ENCODE data around the gene AQP11.
"Not testable (repeated sequence)": the region's sequence is repeated elsewhere in the genome, so short reads cannot be mapped to it uniquely, and the experiment has no call there.

Gene AQP11, protein sequence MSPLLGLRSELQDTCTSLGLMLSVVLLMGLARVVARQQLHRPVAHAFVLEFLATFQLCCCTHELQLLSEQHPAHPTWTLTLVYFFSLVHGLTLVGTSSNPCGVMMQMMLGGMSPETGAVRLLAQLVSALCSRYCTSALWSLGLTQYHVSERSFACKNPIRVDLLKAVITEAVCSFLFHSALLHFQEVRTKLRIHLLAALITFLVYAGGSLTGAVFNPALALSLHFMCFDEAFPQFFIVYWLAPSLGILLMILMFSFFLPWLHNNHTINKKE

DNA sequence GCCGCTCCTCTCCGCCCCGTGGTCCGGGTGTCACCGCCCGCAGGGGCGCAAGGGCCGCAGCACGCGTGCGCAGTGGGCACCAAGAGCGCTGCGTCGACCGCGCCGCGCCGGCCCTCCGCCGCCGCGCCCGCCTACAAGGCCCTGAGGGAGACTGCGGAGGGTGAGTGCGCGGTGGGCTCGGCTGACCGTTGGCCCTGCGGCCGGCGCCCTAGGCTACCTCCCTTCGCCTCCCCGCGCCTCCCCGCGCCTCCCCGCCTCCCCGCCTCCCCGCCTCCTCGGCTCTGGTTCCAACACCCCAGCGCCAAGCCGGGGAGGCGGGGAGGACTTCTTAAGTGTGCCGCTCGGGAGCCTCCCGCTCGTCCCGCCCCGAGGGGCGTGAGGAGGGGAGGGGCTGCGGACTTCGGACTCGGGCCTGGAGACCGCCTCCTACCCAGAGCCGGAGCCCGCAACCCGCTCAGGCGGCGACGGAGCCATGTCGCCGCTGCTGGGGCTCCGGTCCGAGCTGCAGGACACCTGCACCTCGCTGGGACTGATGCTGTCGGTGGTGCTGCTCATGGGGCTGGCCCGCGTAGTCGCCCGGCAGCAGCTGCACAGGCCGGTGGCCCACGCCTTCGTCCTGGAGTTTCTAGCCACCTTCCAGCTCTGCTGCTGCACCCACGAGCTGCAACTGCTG is at the start of gene AQP11:
Gene AQP11, plus strand, starts transcription at position 433 of the 673 bp plus-strand sequence. Its CDS starts 40 bp downstream, at position 473.
- H3K27ac ChIP-seq: peak within 1 kb of the TSS; percentile 90
- TF ChIP-seq, protein P1, sequence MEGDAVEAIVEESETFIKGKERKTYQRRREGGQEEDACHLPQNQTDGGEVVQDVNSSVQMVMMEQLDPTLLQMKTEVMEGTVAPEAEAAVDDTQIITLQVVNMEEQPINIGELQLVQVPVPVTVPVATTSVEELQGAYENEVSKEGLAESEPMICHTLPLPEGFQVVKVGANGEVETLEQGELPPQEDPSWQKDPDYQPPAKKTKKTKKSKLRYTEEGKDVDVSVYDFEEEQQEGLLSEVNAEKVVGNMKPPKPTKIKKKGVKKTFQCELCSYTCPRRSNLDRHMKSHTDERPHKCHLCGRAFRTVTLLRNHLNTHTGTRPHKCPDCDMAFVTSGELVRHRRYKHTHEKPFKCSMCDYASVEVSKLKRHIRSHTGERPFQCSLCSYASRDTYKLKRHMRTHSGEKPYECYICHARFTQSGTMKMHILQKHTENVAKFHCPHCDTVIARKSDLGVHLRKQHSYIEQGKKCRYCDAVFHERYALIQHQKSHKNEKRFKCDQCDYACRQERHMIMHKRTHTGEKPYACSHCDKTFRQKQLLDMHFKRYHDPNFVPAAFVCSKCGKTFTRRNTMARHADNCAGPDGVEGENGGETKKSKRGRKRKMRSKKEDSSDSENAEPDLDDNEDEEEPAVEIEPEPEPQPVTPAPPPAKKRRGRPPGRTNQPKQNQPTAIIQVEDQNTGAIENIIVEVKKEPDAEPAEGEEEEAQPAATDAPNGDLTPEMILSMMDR (conservative IDR thresholded peaks at IDR 0.05): no peak

DNA sequence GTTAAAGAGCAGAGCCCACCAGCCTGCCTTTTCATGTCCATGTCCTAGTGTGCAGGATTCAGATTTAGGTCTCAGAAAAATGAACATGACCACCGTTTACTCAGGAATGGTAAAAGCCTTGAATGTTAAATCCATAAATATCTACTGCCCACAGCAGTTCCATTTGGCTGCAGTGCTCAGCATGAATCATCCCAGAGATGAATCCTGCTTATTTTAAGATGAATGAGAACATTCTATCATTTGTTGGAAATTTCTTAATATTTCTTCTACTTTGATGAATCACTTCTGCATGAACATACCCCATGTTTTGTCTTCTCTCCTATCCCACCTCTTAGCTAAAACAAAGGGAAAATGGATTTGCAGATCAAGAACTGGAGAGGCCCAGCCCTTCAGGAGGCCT is 47.5 kb upstream of the AQP11 start:
- H3K27ac ChIP-seq: no peak overlapping the region
- TF ChIP-seq, protein P1 (conservative IDR thresholded peaks at IDR 0.05): no peak

DNA sequence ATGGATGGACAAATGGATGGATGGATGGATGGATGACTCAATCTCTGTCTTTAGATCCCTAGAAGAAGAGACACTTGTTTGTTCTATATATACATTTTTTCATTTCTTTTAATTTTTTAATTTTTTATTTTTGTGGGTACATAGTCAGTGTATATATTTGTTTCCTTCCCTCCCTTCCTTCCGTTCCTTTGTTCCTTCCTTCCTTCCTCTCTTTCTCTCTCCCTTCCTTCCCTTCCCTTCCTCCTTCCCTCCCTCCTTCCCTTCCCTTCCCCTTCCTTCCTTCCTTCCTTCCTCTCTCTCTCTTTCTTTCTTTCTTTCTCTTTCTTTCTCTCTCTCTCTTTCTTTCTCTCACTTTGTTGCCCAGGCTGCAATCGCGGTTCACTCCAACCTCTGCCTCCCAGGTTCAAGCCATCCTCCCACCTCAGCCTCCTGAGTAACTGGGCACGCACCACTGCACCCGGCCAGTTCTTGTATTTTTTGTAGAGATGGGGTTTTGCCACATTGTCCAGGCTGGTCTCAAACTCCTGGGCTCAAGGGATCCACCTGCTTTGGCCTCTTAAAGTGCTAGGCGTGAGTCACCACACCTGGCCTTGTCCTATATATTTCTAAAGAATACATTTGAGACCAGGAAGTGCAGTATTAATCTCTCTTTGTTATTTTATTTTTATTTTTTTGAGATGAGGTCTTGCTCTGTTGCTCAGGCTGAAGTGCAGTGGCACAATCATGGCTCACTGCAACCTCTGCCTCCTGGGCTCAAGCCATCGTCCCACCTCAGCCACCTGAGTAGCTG is 42.5 kb upstream of the AQP11 start:
- H3K27ac ChIP-seq: peak overlapping the region; percentile 48

DNA sequence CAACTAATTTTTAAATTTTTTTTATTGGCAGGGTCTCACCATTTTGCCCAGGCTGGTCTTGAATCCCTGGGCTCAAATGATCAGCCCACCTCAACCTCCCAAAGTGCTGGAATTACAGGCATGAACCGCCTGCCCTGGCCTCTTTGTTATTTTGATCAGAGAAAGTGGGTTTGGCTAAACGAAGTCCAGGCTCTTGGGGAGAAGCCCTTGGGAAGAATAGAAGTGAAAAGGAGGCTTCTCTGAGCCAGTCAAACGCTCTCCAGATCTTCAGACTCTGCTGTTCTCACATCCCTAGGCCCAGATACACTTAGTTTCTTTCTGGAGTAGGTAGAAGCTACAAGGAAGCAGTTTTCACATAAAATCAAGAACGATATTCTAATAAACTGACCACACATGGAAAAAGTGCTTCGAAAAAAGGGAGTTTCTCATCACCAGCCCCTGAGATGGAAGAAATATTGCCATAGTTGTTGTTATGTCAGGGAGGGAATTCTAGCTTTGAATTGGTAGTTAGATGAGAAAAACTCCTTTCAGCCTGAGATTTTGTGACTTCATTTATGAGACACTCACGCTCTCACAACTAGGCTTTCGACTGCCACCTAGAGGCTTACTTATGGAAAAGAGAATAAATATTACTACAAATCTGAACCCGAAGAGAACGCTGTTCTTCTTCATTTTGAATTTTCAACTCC is 41.7 kb upstream of the AQP11 start:
- peak overlapping the region; percentile 48 for H3K27ac ChIP-seq
- TF ChIP-seq, protein P1 (conservative IDR thresholded peaks at IDR 0.05): peak; percentile 86

More for the DNA sequence above, 42.5 kb upstream of the AQP11 start:
- TF ChIP-seq, protein P1 (conservative IDR thresholded peaks at IDR 0.05): no peak

DNA sequence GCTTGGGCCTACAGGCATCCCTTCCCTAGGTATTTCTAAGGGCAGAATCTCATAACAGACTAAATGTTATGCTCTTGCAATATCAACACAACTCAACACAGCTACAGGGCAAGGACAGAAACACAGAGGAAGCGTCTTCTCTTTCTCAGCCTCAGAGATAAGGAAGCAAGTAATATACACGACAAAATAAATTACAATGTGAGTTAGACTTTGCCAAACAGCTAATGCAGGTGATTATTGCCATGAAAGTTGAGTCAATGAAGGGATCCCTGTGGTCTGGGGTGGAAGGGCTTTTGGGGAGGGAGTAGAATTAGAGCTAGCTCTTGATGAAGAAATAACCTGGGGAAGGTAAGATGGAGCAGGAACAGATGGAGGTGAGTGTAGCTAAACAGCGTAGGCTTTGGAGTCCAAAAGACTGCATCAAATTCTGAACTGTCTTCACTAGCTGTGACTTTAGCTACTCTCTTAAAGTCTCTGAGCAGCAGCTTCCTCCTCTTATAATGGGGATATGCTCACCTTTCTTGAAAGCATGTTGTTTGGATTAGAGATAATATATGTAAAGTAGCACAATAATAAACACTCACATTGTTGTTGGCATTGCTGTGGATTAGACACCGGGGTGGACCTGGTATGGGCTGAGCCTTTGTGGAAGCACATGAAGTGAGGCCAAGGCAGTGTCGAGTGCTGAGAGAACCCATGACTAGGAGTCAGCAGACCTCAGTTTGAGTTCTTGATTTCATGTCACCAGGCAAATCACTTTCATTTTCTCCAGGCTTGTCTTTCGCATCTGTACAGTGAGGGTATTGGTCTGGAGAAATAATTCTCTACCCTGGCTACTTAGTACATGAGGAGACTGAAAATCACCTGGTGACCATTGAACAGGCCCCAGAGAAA is 41.0 kb upstream of the AQP11 start:
- TF ChIP-seq, protein P1 (conservative IDR thresholded peaks at IDR 0.05): peak; percentile 55
- H3K27ac ChIP-seq: peak overlapping the region; percentile 48; the same call in 1 of the 2 replicates

DNA sequence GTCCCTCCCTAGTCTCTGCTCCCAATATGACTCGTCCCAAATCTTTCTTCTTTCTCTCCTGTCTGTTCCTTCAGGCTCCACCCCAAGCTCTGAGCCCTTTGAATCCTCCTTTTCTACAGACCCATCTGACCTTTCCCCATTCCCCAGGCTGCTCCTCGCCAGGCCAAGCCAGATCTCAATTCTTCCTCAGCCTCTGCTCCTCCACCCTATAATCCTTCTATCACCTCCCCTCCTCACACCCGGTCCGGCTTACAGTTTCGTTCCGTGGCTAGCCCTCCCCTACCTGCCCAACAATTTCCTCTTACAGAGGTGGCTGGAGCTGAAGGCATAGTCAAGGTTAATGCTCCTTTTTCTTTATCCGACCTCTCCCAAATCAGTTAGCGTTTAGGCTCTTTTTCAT is 38.3 kb upstream of the AQP11 start:
- H3K27ac ChIP-seq: not testable (repeated sequence)

DNA sequence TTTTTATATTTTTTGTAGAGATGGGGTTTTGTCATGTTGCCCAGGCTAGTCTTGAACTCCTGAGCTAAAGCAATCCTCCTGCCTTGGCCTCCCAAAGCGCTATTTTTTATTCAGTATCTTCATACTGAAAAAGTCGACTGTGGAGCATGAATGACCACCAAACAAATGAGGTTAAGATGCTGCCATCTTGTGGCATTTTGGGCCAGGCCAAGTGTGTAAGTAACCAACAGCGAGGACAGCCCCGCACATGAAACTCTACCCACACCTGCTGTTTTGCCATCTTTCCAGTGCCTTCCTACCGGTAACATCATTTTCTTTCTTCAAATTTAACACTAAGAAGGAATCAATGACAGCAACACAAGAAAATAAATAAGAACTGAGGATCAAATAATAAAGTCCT is 32.2 kb upstream of the AQP11 start:
- no peak overlapping the region for H3K27ac ChIP-seq
- TF ChIP-seq, protein P1 (conservative IDR thresholded peaks at IDR 0.05): peak; percentile 82

All from VCaP (cell line).